ENCODE data around the gene ZDHHC21.

GRCh38 chr9:14640967-14641366 lies 52.3 kb downstream of the ZDHHC21 start:
- no peak for TF ChIP-seq EZH2 (IDR thresholded peaks at IDR 0.05; ENCODE audit: borderline replicate concordance, low read depth, low read length, severe bottlenecking)
- TF ChIP-seq CTCF (IDR thresholded peaks at IDR 0.05; ENCODE audit: extremely low read depth in 1 of 2, insufficient read depth in 1 of 2, low read depth in 1 of 2, low read length in 2 of 2), result no peak
- no peak for TF ChIP-seq POLR2AphosphoS5 (IDR thresholded peaks at IDR 0.05; ENCODE audit: insufficient read depth, low read depth, low read length)
- TF ChIP-seq POLR2A (IDR thresholded peaks at IDR 0.05; ENCODE audit: low read depth, low read length), result no peak
- TF ChIP-seq FOS (IDR thresholded peaks at IDR 0.05; ENCODE audit: borderline replicate concordance, insufficient read depth, low read length), result no peak
- no peak for TF ChIP-seq JUN (IDR thresholded peaks at IDR 0.05; ENCODE audit: borderline replicate concordance, insufficient read depth, insufficient read length, low read depth)
- TF ChIP-seq MAX (IDR thresholded peaks at IDR 0.05; ENCODE audit: insufficient read depth, insufficient read length), result no peak
- no peak for TF ChIP-seq MYC (IDR thresholded peaks at IDR 0.05; ENCODE audit: low read depth, low read length)
